K562 (cell line): ENCODE results near the gene ZDHHC17. TPM values are rescaled to one million over a fixed set of nuclear protein-coding genes. Genes with fewer than 3 reads are reported as not detected.

Source experiments
- SMARCC2 ChIP-seq: fragments of 450-650 bp; IDR thresholded peaks from 2 replicates; pipeline ENCODE4 v1.6.1; 2017; ENCODE audit warnings: antibody characterized with exemption, moderate library complexity, mild to moderate bottlenecking, low read depth
- ZNF217 ChIP-seq: sonication (generic); formaldehyde crosslinking; IDR thresholded peaks from 2 replicates; pipeline ENCODE4 v1.8.0; 2022; ENCODE audit warnings: mild to moderate bottlenecking, missing genetic modification reagents
- ZNF589 ChIP-seq: fragments of 200-800 bp; sonication (Bioruptor generic); IDR thresholded peaks from 2 replicates; pipeline ENCODE4 v1.6.1; 2016; ENCODE audit warnings: low read depth, missing genetic modification characterization, missing compliant biosample characterization
- polyA plus RNA-seq, 8 experiments: library from polyadenylated mRNA; depleted of rRNA in 4 of 8; stranded (reverse) in 5 of 8; unstranded in 3 of 8; fragments of >200 nt; fragmentation: Nextera tagmentation in 2 of 8; fragmentation: Illumina TruSeq in 1 of 8; extraction: Ambion mirVana in 2 of 8; extraction: Trizol in 1 of 8; gene quantifications; 2 replicates each; pipeline versions ENCODE4 v1.2.1 to v1.2.3, GENCODE V29; 2011 to 2014; ENCODE audit warnings: inconsistent platforms in 1 of 8, missing spikeins in 1 of 8
- total RNA-seq, 7 experiments: library from RNA; depleted of rRNA in 6 of 7; stranded (reverse); fragments of >200 nt in 6 of 7; fragmentation: Illumina TruSeq in 2 of 7; extraction: Trizol in 2 of 7; gene quantifications; 2 replicates each; pipeline versions ENCODE4 v1.2.1 to v1.2.3, GENCODE V29; 2011 to 2021; ENCODE audit warnings: low replicate concordance in 1 of 7
- TF ChIP-seq, protein P1 (sequence below): IDR thresholded peaks from 2 replicates; pipeline ENCODE4 v1.6.1; 2011; ENCODE audit warnings: borderline replicate concordance, low read depth, mild to moderate bottlenecking, moderate library complexity, low read length; ENCODE audit not compliant: insufficient read depth, poor library complexity, severe bottlenecking
- TF ChIP-seq, protein P2 (sequence below): sonication (generic); formaldehyde crosslinking; IDR thresholded peaks from 2 replicates; pipeline ENCODE4 v1.8.0; 2022; ENCODE audit warnings: mild to moderate bottlenecking, missing genetic modification reagents
- TF ChIP-seq, protein P3 (sequence below): fragments of 450-650 bp; IDR thresholded peaks from 2 replicates; pipeline ENCODE4 v1.6.1; 2016; ENCODE audit warnings: low read depth
- TF ChIP-seq, protein P4 (sequence below), 2 experiments: fragments of 150-350 bp in 1 of 2; IDR thresholded peaks; 2 replicates each; pipeline ENCODE4 v1.6.1; 2012 to 2016; ENCODE audit warnings: low read depth in 2 of 2, low read length in 2 of 2, mild to moderate bottlenecking in 1 of 2, moderate library complexity in 1 of 2
- TF ChIP-seq, protein P5 (sequence below): fragments of 250-450 bp; sonication (Bioruptor Pico); IDR thresholded peaks from 2 replicates; pipeline ENCODE4 v1.4.0; 2020; ENCODE audit warnings: mild to moderate bottlenecking, moderate library complexity

Gene ZDHHC17
- total and polyA plus RNA-seq, 9 of the 15 experiments (the other 6 are each of a cell fraction or from before 2014, with no cell fraction given) = 6.7 to 66.0 (median 27.5) TPM

DNA sequence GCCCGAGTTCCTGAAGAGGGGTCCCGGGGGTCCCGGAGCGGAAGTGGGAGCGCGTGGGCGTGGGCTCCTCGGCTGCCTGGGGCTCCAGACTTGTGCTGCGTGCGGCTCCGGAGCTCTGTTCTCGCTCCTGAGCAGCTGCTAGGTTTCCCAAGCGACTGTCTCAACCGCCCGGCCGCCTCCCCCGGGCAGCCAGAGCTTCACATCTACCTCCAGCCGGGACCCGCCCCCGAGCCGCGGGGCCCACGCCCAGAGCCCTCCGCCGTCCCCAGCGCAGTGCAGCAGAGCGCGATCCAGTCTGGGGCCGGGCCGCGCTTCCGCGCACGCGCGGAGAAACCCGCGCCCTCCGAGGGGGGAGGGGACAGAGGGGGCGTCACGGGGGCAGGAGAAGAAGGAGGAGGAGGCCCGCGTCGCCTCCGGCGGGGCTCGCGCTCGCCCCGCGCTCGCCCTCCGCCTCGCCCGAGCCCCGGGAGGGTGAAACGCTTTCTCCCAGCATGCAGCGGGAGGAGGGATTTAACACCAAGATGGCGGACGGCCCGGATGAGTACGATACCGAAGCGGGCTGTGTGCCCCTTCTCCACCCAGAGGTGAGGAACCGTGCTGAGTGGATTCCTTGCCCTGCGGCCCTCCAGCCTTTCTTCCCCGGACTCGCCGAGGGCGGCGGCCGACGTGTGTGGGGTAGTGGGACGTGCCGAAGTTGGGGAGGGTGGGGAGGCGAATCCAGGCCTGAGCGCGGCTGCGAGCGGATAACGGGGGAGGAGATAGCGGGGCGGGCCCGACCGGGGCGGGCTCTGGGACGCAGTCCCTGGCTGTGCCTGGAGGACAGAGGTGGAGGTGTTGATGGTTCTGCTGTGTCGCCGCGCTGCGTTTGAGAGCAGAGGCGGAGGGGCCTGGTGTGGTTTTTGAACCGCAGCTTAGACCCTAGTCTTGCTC is at the start of gene ZDHHC17 (continued):
- TF ChIP-seq, protein P1, sequence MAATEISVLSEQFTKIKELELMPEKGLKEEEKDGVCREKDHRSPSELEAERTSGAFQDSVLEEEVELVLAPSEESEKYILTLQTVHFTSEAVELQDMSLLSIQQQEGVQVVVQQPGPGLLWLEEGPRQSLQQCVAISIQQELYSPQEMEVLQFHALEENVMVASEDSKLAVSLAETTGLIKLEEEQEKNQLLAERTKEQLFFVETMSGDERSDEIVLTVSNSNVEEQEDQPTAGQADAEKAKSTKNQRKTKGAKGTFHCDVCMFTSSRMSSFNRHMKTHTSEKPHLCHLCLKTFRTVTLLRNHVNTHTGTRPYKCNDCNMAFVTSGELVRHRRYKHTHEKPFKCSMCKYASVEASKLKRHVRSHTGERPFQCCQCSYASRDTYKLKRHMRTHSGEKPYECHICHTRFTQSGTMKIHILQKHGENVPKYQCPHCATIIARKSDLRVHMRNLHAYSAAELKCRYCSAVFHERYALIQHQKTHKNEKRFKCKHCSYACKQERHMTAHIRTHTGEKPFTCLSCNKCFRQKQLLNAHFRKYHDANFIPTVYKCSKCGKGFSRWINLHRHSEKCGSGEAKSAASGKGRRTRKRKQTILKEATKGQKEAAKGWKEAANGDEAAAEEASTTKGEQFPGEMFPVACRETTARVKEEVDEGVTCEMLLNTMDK = no peak
- TF ChIP-seq, protein P2, sequence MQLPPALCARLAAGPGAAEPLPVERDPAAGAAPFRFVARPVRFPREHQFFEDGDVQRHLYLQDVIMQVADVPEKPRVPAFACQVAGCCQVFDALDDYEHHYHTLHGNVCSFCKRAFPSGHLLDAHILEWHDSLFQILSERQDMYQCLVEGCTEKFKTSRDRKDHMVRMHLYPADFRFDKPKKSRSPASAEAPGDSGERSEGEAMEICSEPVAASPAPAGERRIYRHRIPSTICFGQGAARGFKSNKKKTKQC (CRISPR knock-in tag) = peak; percentile 88
- TF ChIP-seq SMARCC2 = no peak
- TF ChIP-seq, protein P3, sequence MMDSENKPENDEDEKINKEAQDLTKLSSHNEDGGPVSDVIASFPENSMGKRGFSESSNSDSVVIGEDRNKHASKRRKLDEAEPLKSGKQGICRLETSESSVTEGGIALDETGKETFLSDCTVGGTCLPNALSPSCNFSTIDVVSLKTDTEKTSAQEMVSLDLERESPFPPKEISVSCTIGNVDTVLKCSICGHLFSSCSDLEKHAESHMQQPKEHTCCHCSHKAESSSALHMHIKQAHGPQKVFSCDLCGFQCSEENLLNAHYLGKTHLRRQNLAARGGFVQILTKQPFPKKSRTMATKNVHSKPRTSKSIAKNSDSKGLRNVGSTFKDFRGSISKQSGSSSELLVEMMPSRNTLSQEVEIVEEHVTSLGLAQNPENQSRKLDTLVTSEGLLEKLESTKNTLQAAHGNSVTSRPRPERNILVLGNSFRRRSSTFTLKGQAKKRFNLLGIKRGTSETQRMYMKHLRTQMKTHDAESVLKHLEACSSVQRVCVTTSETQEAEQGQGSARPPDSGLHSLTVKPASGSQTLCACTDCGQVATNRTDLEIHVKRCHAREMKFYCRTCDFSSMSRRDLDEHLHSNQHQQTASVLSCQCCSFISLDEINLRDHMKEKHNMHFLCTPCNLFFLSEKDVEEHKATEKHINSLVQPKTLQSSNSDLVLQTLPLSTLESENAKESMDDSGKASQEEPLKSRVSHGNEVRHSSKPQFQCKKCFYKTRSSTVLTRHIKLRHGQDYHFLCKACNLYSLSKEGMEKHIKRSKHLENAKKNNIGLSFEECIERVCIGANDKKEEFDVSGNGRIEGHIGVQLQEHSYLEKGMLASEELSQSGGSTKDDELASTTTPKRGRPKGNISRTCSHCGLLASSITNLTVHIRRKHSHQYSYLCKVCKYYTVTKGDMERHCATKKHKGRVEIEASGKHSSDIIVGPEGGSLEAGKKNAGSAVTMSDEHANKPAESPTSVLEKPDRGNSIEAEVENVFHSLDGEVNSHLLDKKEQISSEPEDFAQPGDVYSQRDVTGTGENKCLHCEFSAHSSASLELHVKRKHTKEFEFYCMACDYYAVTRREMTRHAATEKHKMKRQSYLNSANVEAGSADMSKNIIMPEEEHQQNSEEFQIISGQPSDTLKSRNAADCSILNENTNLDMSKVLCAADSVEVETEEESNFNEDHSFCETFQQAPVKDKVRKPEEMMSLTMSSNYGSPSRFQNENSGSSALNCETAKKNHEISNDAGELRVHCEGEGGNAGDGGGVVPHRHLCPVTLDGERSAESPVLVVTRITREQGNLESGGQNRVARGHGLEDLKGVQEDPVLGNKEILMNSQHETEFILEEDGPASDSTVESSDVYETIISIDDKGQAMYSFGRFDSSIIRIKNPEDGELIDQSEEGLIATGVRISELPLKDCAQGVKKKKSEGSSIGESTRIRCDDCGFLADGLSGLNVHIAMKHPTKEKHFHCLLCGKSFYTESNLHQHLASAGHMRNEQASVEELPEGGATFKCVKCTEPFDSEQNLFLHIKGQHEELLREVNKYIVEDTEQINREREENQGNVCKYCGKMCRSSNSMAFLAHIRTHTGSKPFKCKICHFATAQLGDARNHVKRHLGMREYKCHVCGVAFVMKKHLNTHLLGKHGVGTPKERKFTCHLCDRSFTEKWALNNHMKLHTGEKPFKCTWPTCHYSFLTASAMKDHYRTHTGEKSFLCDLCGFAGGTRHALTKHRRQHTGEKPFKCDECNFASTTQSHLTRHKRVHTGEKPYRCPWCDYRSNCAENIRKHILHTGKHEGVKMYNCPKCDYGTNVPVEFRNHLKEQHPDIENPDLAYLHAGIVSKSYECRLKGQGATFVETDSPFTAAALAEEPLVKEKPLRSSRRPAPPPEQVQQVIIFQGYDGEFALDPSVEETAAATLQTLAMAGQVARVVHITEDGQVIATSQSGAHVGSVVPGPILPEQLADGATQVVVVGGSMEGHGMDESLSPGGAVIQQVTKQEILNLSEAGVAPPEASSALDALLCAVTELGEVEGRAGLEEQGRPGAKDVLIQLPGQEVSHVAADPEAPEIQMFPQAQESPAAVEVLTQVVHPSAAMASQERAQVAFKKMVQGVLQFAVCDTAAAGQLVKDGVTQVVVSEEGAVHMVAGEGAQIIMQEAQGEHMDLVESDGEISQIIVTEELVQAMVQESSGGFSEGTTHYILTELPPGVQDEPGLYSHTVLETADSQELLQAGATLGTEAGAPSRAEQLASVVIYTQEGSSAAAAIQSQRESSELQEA = no peak
- no peak for TF ChIP-seq ZNF217 (CRISPR knock-in tag)
- TF ChIP-seq, protein P4, sequence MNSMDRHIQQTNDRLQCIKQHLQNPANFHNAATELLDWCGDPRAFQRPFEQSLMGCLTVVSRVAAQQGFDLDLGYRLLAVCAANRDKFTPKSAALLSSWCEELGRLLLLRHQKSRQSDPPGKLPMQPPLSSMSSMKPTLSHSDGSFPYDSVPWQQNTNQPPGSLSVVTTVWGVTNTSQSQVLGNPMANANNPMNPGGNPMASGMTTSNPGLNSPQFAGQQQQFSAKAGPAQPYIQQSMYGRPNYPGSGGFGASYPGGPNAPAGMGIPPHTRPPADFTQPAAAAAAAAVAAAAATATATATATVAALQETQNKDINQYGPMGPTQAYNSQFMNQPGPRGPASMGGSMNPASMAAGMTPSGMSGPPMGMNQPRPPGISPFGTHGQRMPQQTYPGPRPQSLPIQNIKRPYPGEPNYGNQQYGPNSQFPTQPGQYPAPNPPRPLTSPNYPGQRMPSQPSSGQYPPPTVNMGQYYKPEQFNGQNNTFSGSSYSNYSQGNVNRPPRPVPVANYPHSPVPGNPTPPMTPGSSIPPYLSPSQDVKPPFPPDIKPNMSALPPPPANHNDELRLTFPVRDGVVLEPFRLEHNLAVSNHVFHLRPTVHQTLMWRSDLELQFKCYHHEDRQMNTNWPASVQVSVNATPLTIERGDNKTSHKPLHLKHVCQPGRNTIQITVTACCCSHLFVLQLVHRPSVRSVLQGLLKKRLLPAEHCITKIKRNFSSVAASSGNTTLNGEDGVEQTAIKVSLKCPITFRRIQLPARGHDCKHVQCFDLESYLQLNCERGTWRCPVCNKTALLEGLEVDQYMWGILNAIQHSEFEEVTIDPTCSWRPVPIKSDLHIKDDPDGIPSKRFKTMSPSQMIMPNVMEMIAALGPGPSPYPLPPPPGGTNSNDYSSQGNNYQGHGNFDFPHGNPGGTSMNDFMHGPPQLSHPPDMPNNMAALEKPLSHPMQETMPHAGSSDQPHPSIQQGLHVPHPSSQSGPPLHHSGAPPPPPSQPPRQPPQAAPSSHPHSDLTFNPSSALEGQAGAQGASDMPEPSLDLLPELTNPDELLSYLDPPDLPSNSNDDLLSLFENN (IDR thresholded peaks at IDR 0.05; ENCODE audit: low read depth in 2 of 2, low read length in 2 of 2) = peak in 1 of 2 experiments; percentile 43; a peak in 1 of 4 replicates
- TF ChIP-seq ZNF589 = 0 out of 2 replicates have a peak, but pooled peaks have one; percentile 37
- TF ChIP-seq, protein P5, sequence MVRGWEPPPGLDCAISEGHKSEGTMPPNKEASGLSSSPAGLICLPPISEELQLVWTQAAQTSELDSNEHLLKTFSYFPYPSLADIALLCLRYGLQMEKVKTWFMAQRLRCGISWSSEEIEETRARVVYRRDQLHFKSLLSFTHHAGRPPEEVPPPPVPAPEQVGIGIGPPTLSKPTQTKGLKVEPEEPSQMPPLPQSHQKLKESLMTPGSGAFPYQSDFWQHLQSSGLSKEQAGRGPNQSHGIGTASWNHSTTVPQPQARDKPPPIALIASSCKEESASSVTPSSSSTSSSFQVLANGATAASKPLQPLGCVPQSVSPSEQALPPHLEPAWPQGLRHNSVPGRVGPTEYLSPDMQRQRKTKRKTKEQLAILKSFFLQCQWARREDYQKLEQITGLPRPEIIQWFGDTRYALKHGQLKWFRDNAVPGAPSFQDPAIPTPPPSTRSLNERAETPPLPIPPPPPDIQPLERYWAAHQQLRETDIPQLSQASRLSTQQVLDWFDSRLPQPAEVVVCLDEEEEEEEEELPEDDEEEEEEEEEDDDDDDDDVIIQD (CRISPR knock-in tag) = no peak
